Right lobe of liver (tissue), 6 donors: Measurements from ENCODE around the gene ITGA2B. TPM values are rescaled to one million over a fixed set of nuclear protein-coding genes. Genes with fewer than 3 reads are reported as not detected.

Experiments
- ATAC-seq, 4 donors: fragments of 200-7000 bp; cut with Tn5 transposase; one replicate each; pipeline ENCODE4 v1.9.1; 2020; ENCODE audit warnings: mild to moderate bottlenecking in 4 of 4, moderate library complexity in 4 of 4
- DNase-seq, 3 donors: peaks; one replicate each; pipeline ENCODE4 v3.0.0-alpha.2; 2020
- H3K27ac ChIP-seq, 3 donors: fragments of 200-600 bp; one replicate each; pipeline ENCODE4 v1.8.0; 2022
- H3K27me3 ChIP-seq, 2 donors: fragments of 200-600 bp; one replicate each; pipeline ENCODE4 v1.8.0; 2022
- H3K36me3 ChIP-seq, 4 donors: fragments of 200-600 bp; sonication (generic) in 1 of 4; one replicate each; pipeline versions ENCODE4 v1.5.1 to v1.8.0; 2017 to 2022; ENCODE audit warnings: control low read depth in 1 of 4
- H3K4me1 ChIP-seq, 4 donors: fragments of 200-600 bp; sonication (generic) in 1 of 4; one replicate each; pipeline versions ENCODE4 v1.5.1 to v1.8.0; 2017 to 2022; ENCODE audit warnings: control low read depth in 1 of 4
- H3K4me3 ChIP-seq, 3 donors: fragments of 200-600 bp; one replicate each; pipeline ENCODE4 v1.8.0; 2022
- H3K9me3 ChIP-seq, 4 donors: fragments of 200-600 bp; sonication (generic) in 1 of 4; one replicate each; pipeline versions ENCODE4 v1.5.1 to v1.8.0; 2017 to 2022; ENCODE audit warnings: control low read depth in 1 of 4
- CTCF ChIP-seq, 4 donors: fragments of 200-600 bp in 3 of 4; fragments of 450-650 bp in 1 of 4; IDR thresholded peaks; one replicate each; pipeline versions ENCODE4 v1.5.1 to v1.8.0; 2016 to 2022; ENCODE audit warnings: antibody characterized with exemption in 4 of 4, mild to moderate bottlenecking in 2 of 4
- POLR2A ChIP-seq: fragments of 450-650 bp; IDR thresholded peaks from one replicate; pipeline ENCODE4 v1.6.1; 2017; ENCODE audit warnings: antibody characterized with exemption, mild to moderate bottlenecking
- WGBS: methylation state at CpG from one replicate; pipeline ENCODE4 v1.1.6; 2018; ENCODE audit warnings: low coverage, low lambda C conversion rate; ENCODE audit not compliant: insufficient coverage; ENCODE audit errors: missing lambda C conversion rate; 5-methylcytosine and 5-hydroxymethylcytosine counted together
- intact Hi-C, 2 donors: fragments of 100-400 bp; cut with DNase I; formaldehyde crosslinking; loops; one replicate each; pipeline versions ENCODE4 v1.11.2 to v1.14.1; 2022
- total RNA-seq, 6 experiments: library from RNA; depleted of rRNA in 2 of 6; stranded (reverse); fragments of >200 nt in 2 of 6; fragmentation: NEBNext Ultra II Directional in 3 of 6; extraction: Animal tissue kit (Norgen Biotek cat#: 25700) in 3 of 6; gene quantifications; one replicate each; pipeline versions ENCODE4 v1.1.0 to v1.2.4, GENCODE V29; 2016 to 2023
- donor health status: DM: no; HTN: yes; CAD: no.
- donor health status: DM: no; HTN: no; CAD: no.
- donor health status: DM: no; HTN: no; CAD: no.
- donor health status: DM: no; HTN: yes; CAD: no.
- donor health status: DM: no; HTN: yes; CAD: no.

ITGA2B gene
- total RNA-seq, 6 experiments from 2014 or later = 0.37 to 1.5 (median 0.49) TPM; not detected in 1

GRCh38 chr17:44351961-44352827, 37.3 kb downstream of the ITGA2B start:
- 85% methylated on average over 4 of the region's 36 CpGs for WGBS
- Histone ChIP-seq H3K27me3 (no peaks in the 10 kb centered on the region), H3K36me3 (peaks cover 0 to 25% (median 10%) of the 10 kb centered on the region in 4 donors), H3K9me3 (no peaks in the 10 kb centered on the region), H3K4me1 (peaks cover 0 to 2% (median 0%) of the 10 kb centered on the region in 4 donors), H3K27ac (no peak overlapping the region), H3K4me3 (no peak overlapping the region)
- intact Hi-C loops = loop anchor here in 1 of 2 donors (10.0 kb wide), 1 partner anchor 137 kb away; the partner anchor contains the start of gene UBTF
- ATAC-seq (no peak), DNase-seq (no peak)
- no peak for TF ChIP-seq POLR2A
- TF ChIP-seq CTCF (IDR thresholded peaks at IDR 0.05) = no peak

GRCh38 chr17:44351464-44351863, 38.0 kb downstream of the ITGA2B start:
- H3K9me3 ChIP-seq = no peaks in the 10 kb centered on the region
- peaks cover 0 to 2% (median 0%) of the 10 kb centered on the region in 4 donors for H3K4me1 ChIP-seq
- intact Hi-C loops = loop anchor here in 1 of 2 donors (10.0 kb wide), 1 partner anchor 137 kb away; the partner anchor contains the start of gene UBTF
- DNase-seq (no peak), ATAC-seq (no peak)
- peaks cover 0 to 25% (median 10%) of the 10 kb centered on the region in 4 donors for H3K36me3 ChIP-seq
- H3K27ac ChIP-seq = no peak overlapping the region
- no peaks in the 10 kb centered on the region for H3K27me3 ChIP-seq
- TF ChIP-seq CTCF (IDR thresholded peaks at IDR 0.05) = no peak
- no peak for TF ChIP-seq POLR2A
- no CpG with 5 or more reads among the region's 8 CpGs for WGBS
- no peak overlapping the region for H3K4me3 ChIP-seq

GRCh38 chr17:44350733-44351226, 38.7 kb downstream of the ITGA2B start:
- peaks cover 0 to 6% (median 0%) of the 10 kb centered on the region in 4 donors for H3K4me1 ChIP-seq
- TF ChIP-seq POLR2A (no peak), CTCF (IDR thresholded peaks at IDR 0.05) (peak; percentile 65 to 79 (median 78))
- H3K4me3 ChIP-seq = no peak overlapping the region
- ATAC-seq = peak; percentile 73 to 79 (median 76)
- intact Hi-C loops = loop anchor here in 1 of 2 donors (10.0 kb wide), 1 partner anchor 136 kb away; the partner anchor contains the start of gene UBTF
- H3K27me3 ChIP-seq = no peaks in the 10 kb centered on the region
- 72% methylated on average over 5 of the region's 6 CpGs for WGBS
- peak; percentile 73 to 79 (median 76) for DNase-seq
- no peak overlapping the region for H3K27ac ChIP-seq
- peaks cover 0 to 25% (median 10%) of the 10 kb centered on the region in 4 donors for H3K36me3 ChIP-seq
- no peaks in the 10 kb centered on the region for H3K9me3 ChIP-seq

- intact Hi-C loops = loop anchor here in 1 of 2 donors (10.0 kb wide), 1 partner anchor 135 kb away; the partner anchor contains the start of gene UBTF
- no peak overlapping the region for H3K4me3 ChIP-seq
- H3K36me3 ChIP-seq = peaks cover 0 to 25% (median 10%) of the 10 kb centered on the region in 4 donors
- TF ChIP-seq POLR2A = no peak
- TF ChIP-seq CTCF (IDR thresholded peaks at IDR 0.05) = no peak
- no peak overlapping the region for H3K27ac ChIP-seq
- DNase-seq = no peak
- no peak for ATAC-seq
- H3K9me3 ChIP-seq = no peaks in the 10 kb centered on the region
- H3K27me3 ChIP-seq = no peaks in the 10 kb centered on the region
- 83% methylated on average over 2 of the region's 12 CpGs for WGBS
- peaks cover 0 to 6% (median 0%) of the 10 kb centered on the region in 4 donors for H3K4me1 ChIP-seq
These were observed 39.8 kb downstream of the ITGA2B start for GRCh38 chr17:44349553-44350070.
